C4-2B (cell line): Measurements from ENCODE around the gene HLCS.

ENCODE experiments used
- H3K27ac ChIP-seq: fragments of 450-650 bp; 2 replicates; pipeline ENCODE4 v1.5.1; 2017
- CTCF ChIP-seq: fragments of 450-650 bp; conservative IDR thresholded peaks from 2 replicates; pipeline ENCODE4 v1.5.1; 2017; ENCODE audit warnings: mild to moderate bottlenecking
- ZFX ChIP-seq: fragments of 450-650 bp; IDR thresholded peaks from 2 replicates; pipeline ENCODE4 v1.6.1; 2017

The HLCS gene

GRCh38 chr21:36757196-36757595 is 209.3 kb downstream of the HLCS start:
- TF ChIP-seq ZFX: no peak
- no peak for TF ChIP-seq CTCF
- no peak overlapping the region for H3K27ac ChIP-seq

GRCh38 chr21:36756527-36756926 is 209.9 kb downstream of the HLCS start:
- H3K27ac ChIP-seq: no peak overlapping the region
- TF ChIP-seq CTCF (no peak), ZFX (no peak)

- no peak overlapping the region for H3K27ac ChIP-seq
- TF ChIP-seq ZFX: no peak
- no peak; the same call in 1 of the 2 replicates for TF ChIP-seq CTCF
Observed at GRCh38 chr21:36754241-36754898, 212.1 kb downstream of the HLCS start.

GRCh38 chr21:36753556-36753955 is 212.9 kb downstream of the HLCS start:
- TF ChIP-seq CTCF (no peak), ZFX (no peak)
- no peak overlapping the region for H3K27ac ChIP-seq

- H3K27ac ChIP-seq: no peak overlapping the region
Observed at GRCh38 chr21:36751383-36751782, 215.1 kb downstream of the HLCS start.

GRCh38 chr21:36750576-36750959 is 215.9 kb downstream of the HLCS start:
- no peak for TF ChIP-seq ZFX
- no peak for TF ChIP-seq CTCF
- H3K27ac ChIP-seq: no peak overlapping the region

More at GRCh38 chr21:36751383-36751782, 215.1 kb downstream of the HLCS start:
- TF ChIP-seq ZFX (no peak), CTCF (no peak)

GRCh38 chr21:36749935-36750575 is 216.4 kb downstream of the HLCS start:
- TF ChIP-seq ZFX (no peak), CTCF (no peak)

More at GRCh38 chr21:36749935-36750575, 216.4 kb downstream of the HLCS start:
- no peak overlapping the region for H3K27ac ChIP-seq
